Measurements from ENCODE around the gene CCR5AS.
"Not testable (repeated sequence)": the region's sequence is repeated elsewhere in the genome, so short reads cannot be mapped to it uniquely, and the experiment has no call there.

The CCR5AS gene

DNA sequence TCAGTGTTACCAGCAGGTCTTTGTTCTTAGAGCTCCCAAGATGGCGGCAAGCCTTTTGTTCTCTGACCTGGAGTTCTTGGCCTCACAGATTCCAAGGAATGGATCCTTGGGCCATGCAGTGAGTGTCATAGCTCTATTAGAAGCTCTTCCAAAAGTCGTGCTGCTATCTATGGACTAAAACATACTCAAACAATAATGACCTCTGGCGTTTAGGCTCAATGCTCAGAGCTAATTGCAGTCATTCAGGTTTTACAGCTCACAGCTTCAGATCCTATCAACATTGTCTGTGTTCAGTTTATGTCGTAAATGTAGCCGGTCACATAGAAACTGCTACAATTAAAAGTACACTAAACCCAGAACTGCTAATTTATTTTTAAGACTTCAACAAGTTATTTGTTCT lies 22.4 kb upstream of the CCR5AS start:
- no peak for DNase-seq (ENCODE audit: low spot score)

GRCh38 chr3:46427916-46428833 lies 21.3 kb upstream of the CCR5AS start:
- DNase-seq (ENCODE audit: low spot score) = no peak

DNA sequence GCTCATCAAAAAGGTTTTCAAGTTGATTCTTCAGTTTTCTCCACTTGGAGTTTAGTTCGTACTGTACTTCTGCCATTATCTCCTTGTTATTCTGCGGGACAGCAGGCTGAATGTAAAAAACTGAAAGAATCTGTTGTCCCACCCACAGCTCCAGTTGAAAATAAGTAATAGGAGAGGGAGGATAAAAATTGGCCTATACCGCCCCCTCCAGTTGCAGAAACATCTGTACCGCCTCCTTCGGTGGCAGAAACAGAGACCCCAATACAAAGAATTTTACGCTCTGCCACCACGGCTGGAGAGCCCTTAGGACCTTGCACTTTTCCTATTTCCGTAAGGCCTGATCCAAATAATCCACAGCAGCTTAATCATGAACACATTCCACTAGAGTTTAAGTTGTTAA lies 20.5 kb upstream of the CCR5AS start:
- DNase-seq (ENCODE audit: low spot score) = not testable (repeated sequence)

GRCh38 chr3:46426476-46426875 lies 19.6 kb upstream of the CCR5AS start:
- DNase-seq (ENCODE audit: low spot score) = not testable (repeated sequence)

DNA sequence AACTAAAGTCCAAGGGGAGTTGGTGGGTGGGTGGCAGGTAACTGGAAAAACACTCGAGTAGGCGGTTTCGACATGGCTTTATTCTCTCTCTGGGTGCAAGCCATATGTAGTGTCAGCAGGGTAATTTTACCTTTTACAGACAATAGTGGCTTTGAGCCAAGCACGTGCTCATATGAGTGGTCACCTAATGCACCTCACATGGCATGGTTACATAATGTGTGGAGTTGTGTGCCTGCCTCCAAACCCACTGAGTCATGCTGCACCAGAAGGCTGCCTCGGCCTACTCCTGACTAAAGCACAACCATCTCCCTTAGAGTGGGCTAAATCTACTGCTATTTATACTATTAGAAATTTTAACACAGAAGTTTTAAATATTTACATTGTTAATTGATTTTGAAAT lies 16.7 kb upstream of the CCR5AS start:
- no peak for DNase-seq (ENCODE audit: low spot score)

- no peak for DNase-seq (ENCODE audit: low spot score)
Observed at GRCh38 chr3:46422617-46423016, 15.8 kb upstream of the CCR5AS start.

DNA sequence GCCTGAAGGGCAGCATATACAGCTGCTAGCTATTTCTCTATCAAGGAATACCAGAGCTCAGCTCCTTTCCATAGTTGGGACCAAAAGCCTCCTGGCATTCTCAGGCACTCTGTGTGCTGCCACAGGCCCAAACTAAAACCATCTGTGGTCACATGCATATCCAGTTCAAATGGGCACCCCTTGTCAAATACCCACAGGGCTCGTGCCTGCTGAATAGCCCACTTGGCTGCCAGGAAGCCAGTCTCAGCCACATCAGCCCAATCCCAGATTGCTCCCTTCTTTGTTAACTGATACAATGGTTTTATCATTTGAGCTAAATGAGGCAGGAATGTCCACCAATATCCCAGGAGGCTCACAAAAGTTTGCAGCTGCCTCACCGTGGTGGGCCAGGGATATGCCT lies 14.1 kb upstream of the CCR5AS start:
- DNase-seq (ENCODE audit: low spot score) = no peak

GRCh38 chr3:46419816-46420215 lies 12.9 kb upstream of the CCR5AS start:
- DNase-seq (ENCODE audit: low spot score) = no peak

- no peak for DNase-seq (ENCODE audit: low spot score)
Observed at GRCh38 chr3:46417841-46418611, 11.2 kb upstream of the CCR5AS start.

DNA sequence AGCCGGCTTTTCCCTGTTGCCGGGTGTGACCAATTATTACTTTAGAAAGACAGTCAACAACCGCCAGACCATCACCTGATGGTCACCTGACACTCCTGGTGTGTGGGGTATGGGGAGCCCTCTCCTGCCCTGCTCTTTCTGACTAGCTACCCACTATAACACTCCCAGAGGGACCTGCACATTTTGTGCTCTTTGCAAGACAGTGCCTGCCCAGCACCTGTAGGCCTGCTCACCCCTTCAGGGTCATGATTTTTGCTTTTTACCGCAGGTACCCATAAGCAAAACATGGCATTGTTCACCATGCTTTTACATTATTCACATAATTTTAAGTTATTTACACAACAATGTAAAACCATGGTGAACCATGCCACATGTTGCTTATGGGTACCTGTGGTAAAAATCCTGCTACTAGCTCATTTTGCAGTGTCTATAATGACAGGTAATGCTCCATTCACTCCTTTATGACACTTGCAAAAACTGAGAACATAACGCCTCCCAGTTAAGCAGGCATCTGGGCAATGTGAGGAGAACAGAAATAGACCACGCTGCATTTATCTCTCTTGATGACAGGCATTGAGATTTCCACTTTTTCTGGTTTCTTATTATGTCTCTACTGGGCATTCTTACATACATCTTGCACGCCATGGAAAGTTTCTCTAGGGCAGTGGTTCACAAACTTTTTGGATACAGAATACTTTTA lies 10.1 kb upstream of the CCR5AS start:
- no peak for DNase-seq (ENCODE audit: low spot score)

DNA sequence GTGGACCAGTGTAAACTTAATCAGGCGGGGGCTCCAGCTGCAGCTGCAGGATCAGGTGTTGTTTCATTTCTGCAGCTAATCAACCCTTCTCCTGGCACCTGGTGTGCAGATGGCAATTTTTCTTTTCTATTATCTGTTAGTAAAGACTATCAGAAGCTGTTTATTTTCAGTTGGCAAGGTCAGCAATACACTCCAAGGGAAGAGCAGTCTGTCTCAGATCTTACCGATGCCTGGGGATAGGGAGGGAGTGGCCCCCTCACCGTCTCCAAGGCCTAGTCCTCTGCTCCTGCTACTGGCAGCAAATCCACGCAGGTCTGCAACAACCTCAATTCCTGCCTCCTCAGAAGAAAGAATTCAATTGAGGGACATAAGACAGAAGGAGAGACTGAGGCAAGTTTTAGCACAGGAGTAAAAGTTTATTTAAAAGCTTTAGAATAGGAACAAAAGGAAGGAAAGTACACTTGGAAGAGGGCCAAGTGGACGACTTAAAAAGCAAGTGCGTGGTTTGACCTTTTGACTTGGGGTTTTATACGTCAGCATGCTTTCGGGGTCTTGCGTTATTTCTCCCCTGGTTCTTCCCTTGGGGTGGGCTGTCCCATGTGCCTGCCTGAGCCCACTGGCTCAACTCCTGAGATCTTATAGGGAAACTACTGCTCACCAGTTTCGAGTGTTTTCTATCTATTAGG lies 9.4 kb upstream of the CCR5AS start:
- no peak for DNase-seq (ENCODE audit: low spot score)

GRCh38 chr3:46414739-46415138 lies 7.9 kb upstream of the CCR5AS start:
- no peak for DNase-seq (ENCODE audit: low spot score)

DNA sequence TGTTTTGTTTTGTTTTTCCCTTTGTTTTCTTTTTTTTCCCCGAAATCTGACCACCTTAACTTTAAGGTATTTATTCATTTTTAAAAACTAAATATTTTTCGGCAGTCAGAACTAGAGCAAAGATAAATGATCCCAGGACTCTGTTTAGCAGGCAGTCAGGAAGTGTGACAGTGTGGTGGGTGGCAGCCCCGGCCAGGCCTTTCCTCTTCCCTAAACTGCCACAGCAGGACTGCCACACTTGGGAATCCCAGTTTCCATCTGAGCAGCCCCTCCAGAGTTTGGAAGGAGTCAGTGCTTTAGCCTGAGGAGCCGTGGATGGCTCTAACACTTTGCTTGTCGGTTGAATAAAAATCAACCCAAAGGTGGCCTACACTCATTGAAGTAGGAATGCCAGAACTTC lies 7.1 kb upstream of the CCR5AS start:
- DNase-seq (ENCODE audit: low spot score) = no peak

DNA sequence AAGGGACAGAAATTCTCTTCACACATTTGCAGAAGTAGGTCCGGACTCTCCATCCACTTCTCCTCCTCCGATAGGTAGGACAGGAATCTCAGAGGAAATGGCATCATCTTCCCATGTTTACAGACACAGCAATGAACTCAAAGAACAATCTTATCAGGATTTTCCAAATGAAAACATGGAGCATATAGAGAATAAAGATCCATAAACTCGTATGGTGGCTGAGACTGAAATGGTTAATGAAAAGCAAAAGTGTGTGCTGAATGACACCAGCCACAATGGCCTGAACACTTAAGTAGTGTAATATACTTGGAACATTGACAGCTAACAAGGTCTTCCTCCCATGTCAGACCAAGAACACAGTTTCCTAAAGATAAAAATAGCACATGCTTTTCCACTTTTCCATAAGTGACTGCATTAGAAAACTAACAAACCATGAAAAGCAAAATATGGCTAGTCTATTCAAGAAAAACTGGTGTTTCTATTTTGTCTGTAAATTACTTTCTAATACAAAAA lies 6.0 kb upstream of the CCR5AS start:
- no peak for DNase-seq (ENCODE audit: low spot score)

DNA sequence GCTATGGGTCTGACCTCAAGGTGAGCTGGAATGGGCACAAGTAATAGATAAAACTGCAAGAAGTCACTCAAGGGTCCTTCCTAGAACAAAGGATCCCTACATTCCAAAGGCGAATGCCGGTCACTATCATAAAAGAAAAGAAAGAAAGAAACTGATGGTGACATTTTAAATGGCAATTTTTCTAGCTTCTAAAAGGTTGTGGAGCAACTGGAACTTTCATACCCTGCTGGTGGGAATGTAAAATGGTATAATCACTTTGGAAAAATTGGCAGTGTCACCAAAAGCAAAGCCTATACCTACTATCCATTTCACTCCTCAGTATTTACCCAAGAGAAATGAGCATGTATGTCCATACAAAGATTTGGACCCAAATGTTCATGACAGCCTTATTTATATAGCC lies 4.4 kb upstream of the CCR5AS start:
- no peak for DNase-seq (ENCODE audit: low spot score)

GRCh38 chr3:46410669-46411068 lies 3.8 kb upstream of the CCR5AS start:
- no peak for DNase-seq (ENCODE audit: low spot score)

DNA sequence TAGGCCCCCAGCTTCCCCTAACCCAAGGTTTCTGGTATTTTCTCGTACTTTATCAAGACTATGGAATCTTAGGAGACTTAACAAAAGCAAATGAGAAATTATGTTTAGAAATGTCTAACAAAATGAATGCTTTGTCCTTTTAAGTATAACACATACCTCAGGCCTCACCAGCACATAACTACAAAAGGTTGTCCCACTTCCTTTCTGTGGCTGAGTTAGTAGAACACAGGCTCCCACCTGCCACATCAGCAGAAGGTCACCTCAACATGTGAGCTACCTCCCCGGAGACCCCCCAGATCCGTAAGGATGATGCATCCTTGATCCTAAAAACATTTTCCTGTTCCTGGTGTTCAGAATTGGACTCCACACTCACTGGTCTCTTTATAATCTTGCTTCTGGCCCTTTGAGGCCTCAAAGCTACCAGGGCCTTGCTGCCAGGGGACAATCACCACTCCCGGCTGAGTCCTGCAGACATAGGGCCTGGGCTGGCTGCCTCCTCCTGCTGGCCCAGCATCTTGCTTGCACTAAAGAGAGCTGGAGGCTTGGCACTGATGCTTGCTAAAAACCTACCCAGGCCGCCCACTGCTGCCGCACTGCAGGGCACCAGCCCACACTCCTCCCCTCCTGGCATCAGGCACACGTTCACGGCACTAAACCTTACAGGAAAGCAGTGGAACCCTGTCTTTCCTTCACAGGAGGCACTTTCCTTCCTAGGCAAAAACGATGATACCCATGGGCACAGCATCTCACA lies 3.0 kb upstream of the CCR5AS start:
- no peak for DNase-seq (ENCODE audit: low spot score)

- DNase-seq (ENCODE audit: low spot score) = no peak
Observed at GRCh38 chr3:46408853-46409252, 2.0 kb upstream of the CCR5AS start.

GRCh38 chr3:46407970-46408369 lies 1.1 kb upstream of the CCR5AS start:
- no peak for DNase-seq (ENCODE audit: low spot score)

DNA sequence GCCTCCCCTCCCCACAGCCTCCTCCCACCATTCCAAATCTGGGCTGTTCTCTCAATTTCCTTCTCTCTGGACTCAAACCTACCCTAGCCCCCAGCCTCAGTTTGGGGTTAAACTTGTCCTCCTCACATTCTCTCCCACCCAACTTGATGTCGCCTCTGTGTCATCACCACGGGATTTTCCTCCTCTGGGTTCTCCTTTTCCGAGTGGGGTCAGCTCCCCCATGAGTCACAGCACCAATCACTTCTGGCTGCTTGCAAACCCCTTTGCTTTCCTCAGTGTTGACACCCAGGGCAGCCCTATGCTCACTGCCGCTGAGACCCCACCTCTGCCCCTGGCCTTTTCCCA lies 451 bp downstream of the CCR5AS start:
- no peak for DNase-seq (ENCODE audit: low spot score)

- no peak for DNase-seq (ENCODE audit: low spot score)
Observed at GRCh38 chr3:46405301-46406019, 1.4 kb downstream of the CCR5AS start.

Data from AG08395 (cell line).